GM19043 (cell line): ENCODE measurements around the gene CDC14B.
"Not testable (repeated sequence)": the region's sequence is repeated elsewhere in the genome, so short reads cannot be mapped to it uniquely, and the experiment has no call there.

Source experiments
- ATAC-seq: cut with Tn5 transposase; IDR thresholded peaks from one replicate; pipeline ENCODE4 v1.9.1; 2021; ENCODE audit warnings: low read depth; ENCODE audit not compliant: unreplicated experiment

The CDC14B gene

GRCh38 chr9:96505316-96505991 is 114.2 kb downstream of the CDC14B start:
- no peak for ATAC-seq

GRCh38 chr9:96503918-96504317 is 115.7 kb downstream of the CDC14B start:
- no peak for ATAC-seq

- not testable (repeated sequence) for ATAC-seq
These were observed 116.3 kb downstream of the CDC14B start for GRCh38 chr9:96503374-96503748.

- ATAC-seq = no peak
These were observed 116.9 kb downstream of the CDC14B start for GRCh38 chr9:96502539-96503373.

GRCh38 chr9:96501633-96502538 is 117.8 kb downstream of the CDC14B start:
- no peak for ATAC-seq

GRCh38 chr9:96500696-96501632 is 118.7 kb downstream of the CDC14B start:
- no peak for ATAC-seq

GRCh38 chr9:96499257-96499656 is 120.4 kb downstream of the CDC14B start:
- ATAC-seq = no peak

- no peak for ATAC-seq
These were observed 120.8 kb downstream of the CDC14B start for GRCh38 chr9:96498796-96499195.

GRCh38 chr9:96497117-96497399 is 122.6 kb downstream of the CDC14B start:
- ATAC-seq = no peak

- no peak for ATAC-seq
These were observed 123.1 kb downstream of the CDC14B start for GRCh38 chr9:96496368-96497116.

- no peak for ATAC-seq
These were observed 124.3 kb downstream of the CDC14B start for GRCh38 chr9:96495341-96495740.

GRCh38 chr9:96494215-96494800 is 125.3 kb downstream of the CDC14B start:
- ATAC-seq = no peak

GRCh38 chr9:96493757-96494156 is 125.9 kb downstream of the CDC14B start:
- ATAC-seq = no peak

- ATAC-seq = no peak
These were observed 126.6 kb downstream of the CDC14B start for GRCh38 chr9:96492993-96493531.

- no peak for ATAC-seq
These were observed 127.6 kb downstream of the CDC14B start for GRCh38 chr9:96491880-96492525.

GRCh38 chr9:96491079-96491879 is 128.4 kb downstream of the CDC14B start:
- ATAC-seq = no peak

- no peak for ATAC-seq
These were observed 129.0 kb downstream of the CDC14B start for GRCh38 chr9:96490534-96491078.
